Measurements from ENCODE around the gene GUF1. TPM values are rescaled to one million over a fixed set of nuclear protein-coding genes. Genes with fewer than 3 reads are reported as not detected.

GUF1 gene, protein sequence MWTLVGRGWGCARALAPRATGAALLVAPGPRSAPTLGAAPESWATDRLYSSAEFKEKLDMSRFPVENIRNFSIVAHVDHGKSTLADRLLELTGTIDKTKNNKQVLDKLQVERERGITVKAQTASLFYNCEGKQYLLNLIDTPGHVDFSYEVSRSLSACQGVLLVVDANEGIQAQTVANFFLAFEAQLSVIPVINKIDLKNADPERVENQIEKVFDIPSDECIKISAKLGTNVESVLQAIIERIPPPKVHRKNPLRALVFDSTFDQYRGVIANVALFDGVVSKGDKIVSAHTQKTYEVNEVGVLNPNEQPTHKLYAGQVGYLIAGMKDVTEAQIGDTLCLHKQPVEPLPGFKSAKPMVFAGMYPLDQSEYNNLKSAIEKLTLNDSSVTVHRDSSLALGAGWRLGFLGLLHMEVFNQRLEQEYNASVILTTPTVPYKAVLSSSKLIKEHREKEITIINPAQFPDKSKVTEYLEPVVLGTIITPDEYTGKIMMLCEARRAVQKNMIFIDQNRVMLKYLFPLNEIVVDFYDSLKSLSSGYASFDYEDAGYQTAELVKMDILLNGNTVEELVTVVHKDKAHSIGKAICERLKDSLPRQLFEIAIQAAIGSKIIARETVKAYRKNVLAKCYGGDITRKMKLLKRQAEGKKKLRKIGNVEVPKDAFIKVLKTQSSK
- total RNA-seq (2014; rRNA removed; shearing (Covaris generic)), result 11.4 and 12.0 TPM in 2 replicates

DNA sequence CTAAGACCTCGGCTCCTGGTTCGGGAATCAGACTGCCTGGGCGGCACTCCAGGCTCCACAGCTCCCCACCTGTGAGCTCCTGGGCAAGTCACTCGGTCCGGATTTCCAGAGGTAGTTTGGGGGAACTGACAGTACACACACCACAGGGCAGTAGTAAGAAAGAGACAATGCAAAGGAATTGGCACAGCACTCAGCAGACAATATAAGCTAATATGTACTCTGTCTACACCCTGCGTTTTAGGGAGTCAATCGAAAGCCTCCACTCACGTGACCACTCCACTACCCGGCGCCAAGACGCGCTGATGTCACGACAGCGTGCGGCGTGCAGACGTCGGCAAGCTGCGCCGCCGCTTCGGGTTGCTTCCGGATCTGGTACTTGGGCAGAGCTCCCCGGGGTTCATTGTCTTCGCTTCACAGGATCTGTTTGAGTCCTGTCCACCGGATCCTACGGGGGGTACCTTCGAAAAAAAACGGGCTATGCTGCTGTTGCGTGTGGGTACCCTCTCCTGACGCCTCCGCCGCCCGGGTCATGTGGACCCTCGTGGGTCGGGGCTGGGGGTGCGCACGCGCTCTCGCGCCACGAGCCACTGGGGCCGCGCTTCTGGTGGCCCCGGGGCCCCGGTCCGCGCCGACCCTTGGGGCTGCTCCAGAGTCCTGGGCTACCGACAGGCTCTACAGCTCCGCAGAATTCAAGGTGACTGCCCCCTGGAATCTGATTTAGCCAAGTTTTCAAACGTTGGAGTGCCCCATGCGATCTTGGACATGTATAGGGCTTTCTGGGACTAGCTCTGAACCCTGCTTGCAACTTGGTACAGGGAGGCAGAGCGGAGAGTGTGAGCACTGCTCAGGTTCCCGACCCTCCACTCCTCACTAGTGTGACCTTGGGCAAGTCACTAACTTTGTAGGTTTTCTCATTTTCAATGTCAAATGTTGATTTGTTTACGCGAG is at the start of gene GUF1:
Gene GUF1 (plus strand): TSS at position 327 of the 948 bp plus-strand sequence. CDS start 203 bp downstream, at position 530.
- peak; percentile 94 for DNase-seq (ENCODE audit: low spot score)

DNA sequence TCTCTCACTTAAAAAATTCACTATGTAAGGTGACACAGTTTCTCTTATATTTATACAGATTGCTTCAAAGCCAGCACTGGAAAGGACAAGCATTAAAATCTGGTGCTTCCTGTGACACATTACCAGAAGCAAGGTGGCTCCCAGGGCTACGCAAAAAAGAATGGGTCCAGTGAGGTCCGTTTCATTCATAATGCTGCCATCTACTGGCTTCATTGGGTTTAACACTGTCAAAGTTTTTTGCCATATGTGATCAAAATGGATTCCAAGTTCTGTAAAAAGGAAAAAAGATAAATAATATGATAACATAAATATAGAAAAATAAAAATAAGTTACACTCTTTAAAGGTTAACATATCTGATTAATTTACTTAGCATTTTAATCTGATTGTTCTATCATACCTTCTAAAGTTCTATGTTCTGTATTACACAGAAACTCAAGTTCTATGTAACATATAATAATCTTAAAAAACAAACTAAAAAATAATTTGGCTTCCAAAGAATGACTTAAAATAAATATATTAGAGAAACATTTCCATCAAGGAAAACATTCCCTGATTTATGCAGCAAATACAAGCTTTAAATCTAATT is 48.8 kb upstream of the GUF1 start:
- peak; percentile 80 for DNase-seq (ENCODE audit: low spot score)

DNA sequence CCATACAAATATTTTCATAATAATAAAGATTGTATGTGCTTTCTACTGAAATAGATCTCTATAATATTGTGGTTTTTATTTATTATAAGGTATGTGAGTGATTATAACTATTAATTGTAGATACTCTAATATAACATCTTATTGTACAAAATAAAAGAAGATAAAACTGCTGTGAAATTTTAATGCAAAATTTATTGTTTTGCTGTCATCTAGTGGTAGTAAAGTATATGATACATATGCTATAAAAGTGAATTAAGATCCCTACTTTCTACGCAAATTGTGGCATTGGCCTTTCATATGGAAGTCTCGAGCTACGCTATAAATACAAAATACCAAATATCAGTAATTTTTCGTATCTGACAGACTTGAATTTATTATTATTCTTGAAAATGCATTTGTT is 46.1 kb upstream of the GUF1 start:
- no peak for DNase-seq (ENCODE audit: low spot score)

DNA sequence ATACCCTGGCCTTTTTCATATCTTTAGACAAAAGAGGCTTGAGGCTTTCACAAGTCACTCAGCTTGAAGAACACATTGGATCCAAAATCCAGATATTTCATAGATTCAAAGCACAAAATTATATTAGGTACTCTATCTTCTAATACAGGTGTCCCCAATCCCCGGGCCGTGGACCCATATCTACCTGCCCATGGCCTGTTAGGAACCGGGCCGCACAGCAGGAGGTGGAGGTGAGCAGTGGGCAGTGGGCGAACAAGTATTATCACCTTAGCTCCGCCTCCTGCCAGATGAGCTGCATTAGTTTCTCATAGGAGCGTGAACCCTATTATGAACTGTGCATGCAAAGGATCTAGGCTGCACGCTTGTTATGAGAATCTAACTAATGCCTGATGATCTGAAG is 45.5 kb upstream of the GUF1 start:
- no peak for DNase-seq (ENCODE audit: low spot score)

DNA sequence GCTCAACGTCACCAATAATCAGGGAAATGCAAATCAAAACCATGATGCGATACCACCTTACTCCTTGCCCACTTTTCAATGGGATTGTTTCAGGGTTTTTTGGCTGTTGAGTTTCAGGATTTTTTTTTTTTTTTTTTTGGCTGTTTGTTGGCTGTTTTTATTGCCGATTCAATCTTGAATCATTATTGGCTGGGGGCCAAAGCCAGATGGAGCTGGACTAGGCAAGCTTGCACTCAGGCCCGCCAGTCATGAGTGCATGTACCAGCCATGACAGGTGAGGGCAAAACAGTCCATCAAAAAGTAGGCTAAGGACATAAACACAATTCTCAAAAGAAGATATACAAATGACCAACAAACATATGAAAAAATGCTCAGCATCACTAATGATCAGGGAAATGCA is 40.1 kb upstream of the GUF1 start:
- no peak for DNase-seq (ENCODE audit: low spot score)

DNA sequence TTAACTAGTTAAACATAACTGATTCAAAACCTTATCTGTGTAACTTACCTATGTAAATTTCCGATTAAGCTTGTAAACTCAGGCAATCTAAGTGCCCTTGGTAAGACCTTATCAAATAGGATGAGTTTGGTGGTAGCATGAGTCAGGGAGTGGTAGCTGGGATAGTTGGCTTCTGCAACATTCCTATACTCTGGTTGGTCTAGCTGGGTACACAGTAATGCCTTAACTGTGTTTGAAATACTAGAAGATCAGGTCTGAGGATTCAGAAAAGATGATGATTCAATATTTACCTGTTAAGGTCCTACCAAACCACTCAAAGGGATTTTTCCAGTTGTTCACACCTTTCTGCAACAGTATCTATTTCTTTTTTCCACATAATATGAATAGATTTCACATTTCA is 32.1 kb upstream of the GUF1 start:
- no peak for DNase-seq (ENCODE audit: low spot score)

DNA sequence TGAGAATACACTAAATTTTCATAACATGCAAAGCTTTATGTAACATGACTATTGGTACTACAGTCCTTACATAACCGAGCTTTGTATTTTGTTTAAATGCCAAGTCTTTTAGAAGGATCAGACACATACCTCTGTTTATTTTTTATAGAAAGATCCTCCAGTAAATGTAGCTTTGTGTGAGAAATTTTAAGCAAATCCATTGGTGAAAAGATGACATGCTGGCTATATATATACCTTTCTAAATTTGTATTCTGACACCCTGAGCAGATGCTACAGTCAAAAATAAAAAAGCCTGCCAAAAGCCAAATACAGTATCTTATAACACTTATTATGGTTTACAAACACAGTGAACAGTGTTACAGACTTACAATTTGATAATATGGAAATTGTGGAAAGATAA is 26.8 kb upstream of the GUF1 start, which contains the start of gene YIPF7:
Gene YIPF7 (minus strand): TSS at position 201 of the 400 bp plus-strand sequence. CDS start 1,525 bp downstream, outside the sequence.
- DNase-seq (ENCODE audit: low spot score), result no peak

DNA sequence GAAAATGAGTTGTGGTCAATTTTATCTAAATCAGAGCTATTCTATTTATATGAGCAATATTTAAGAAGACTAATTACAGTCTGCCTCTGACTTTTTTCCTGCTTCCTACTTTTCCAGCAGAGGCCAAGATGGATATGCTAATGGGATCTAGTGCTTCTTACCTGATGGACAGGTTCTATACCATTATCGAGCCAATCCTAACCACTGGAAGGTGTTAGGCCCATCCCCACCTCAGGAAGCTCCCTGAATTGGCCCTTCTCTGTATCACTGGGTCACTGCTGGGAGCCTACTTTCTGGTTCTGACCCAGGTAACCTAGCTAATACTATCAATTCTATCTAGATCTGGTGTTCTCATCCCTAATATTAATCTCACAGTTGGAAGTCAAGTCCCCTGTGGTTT is 26.2 kb upstream of the GUF1 start:
- no peak for DNase-seq (ENCODE audit: low spot score)

DNA sequence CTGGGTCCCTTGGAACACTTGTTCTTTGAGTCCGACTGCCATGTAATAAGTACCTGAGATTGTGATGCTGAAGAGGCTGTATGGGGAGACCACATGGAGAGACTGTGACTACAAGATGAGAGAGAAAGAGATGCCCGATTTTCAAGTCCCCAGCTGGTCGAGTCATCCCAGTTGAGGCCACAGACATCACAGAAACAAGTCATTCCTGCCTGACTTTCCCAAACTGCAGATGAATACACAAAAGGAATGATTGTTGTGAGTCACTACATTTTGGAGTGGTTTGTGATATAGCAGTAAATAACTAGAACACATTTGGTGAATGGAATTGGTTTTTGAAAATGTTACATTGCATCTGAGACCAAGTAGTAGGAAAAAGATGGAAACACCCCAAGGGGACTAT is 17.8 kb upstream of the GUF1 start:
- DNase-seq (ENCODE audit: low spot score), result no peak

DNA sequence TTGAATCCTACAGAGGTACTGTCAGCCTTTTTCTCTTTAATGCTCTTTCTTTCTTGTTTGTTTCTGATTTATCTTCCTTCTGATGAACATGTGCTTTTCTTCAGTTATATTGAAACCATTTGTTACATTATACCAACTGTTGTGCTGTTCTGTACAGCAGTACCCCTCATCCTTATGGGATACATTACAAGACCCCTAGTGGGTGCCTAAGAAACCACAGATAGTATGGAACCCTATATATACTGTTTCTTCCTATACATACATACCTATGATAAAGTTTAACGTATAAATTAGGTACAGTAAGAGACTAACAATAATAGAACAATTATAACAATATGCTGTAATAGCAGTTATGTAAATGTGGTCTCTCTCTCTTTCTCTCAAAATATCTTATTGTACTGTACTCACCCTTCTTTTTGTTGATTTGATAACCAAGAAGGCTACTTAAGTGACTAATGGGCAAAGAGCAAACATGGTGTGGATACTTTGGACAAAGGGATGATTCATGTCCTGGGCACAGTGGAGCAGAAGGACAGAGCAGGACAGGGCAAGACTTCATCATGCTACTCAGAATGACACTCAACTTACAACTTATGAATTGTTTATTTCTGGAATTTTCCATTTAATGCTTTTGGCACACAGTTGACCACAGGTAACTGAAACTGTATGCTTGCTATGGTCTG is 16.1 kb upstream of the GUF1 start:
- no peak for DNase-seq (ENCODE audit: low spot score)

DNA sequence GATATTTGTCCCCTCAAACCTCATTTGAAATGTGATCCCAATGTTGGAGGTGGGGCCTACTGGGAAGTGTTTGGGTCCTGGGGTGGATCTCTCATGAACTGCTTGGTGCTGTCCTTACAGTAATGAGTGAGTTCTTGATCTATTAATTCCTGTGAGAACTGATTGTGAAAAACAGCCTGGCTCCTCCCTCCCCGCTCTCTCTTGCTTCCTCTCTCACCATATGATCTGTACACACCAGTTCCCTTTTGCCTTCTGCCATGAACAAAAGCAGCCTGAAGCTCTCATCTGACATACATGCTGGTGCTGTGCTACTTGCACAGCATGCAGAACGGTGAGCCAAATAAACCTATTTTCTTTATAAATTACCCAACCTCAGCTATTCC is 15.6 kb upstream of the GUF1 start:
- DNase-seq (ENCODE audit: low spot score), result no peak

DNA sequence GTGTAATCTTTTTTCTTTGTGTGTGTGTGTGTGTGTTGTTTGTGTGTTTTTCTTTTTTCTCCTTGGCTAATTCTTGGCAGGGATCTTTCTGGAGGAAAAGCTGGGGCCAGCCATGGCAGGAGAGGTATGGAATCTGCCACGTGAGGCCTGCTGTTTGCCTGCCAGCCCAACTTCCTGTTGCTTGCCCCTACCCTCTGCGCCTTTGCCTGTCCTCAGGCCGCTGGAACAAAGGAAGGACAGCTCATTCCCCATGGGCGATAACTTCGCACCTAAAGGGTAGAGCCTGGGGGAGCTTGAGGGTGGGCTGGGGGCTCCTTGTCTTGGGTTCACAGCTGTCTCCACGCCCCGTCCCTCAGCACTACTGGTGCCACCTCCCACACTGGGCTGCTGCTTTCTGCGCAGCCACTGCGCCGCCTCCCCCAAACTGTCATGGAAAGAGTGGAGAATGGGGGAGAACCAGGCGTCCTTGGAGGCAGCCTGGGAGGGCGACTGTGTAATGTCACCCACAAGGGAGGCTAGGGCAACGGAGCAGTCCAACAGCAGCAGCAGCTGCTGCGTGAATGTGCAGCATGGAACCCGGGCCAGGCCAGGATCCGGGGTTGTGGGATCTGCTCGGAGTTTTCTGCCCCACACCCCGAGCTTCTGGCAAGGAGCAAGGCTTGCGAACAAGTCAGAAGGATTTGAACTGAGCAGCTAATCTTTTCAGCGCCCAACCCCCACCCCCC is 14.5 kb upstream of the GUF1 start:
- DNase-seq (ENCODE audit: low spot score), result no peak

DNA sequence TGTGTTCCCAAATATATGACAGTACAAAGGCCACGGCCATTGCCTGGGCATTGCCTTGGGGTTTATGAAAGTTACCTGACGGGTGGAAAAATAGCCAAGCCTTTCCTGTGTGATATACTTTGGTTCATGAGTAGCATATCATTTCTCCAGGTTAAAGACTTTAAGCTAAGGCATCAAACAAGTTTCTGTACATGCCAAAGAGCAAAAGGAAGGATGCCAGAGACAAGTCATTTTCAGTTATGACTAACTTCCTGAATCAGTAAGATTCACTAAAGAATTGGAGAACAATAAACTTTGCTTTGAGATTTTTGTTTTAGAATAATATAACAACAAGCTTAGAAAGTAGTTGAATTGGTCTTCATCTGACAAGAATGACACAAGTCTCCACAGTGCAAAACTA is 9.7 kb upstream of the GUF1 start:
- DNase-seq (ENCODE audit: low spot score), result no peak

DNA sequence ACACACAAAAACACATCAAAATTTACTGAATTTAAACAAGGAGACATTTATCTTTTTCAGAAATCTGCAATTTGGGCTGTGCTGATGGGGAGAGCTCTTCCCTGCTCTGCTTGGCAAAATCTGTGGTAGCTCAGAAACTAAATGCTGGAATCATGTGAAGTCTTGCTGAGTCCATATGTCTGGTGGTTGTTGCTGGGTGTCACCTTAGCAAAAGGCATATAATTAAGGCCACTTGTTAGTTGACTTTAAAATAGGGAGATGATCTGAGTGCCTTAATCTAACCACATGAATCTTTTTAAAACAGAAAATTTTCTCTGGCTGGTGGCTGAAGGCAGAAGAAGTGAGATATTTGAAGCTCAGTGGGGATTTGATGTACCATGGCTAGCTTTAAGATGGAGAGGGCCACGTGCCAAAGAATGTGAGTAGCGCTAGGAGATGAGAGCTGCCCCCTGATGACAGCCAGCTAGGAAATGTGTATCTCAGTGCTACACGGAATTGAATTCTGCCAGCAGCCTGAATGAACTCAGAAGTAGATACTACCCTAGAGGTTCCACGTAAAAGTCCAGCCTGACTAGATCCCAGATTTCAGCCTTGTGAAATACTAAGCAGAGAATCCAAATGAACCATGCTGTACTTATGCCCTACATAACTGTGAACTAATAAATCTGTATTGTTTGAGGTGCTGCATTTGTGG is 7.6 kb upstream of the GUF1 start:
- no peak for DNase-seq (ENCODE audit: low spot score)

DNA sequence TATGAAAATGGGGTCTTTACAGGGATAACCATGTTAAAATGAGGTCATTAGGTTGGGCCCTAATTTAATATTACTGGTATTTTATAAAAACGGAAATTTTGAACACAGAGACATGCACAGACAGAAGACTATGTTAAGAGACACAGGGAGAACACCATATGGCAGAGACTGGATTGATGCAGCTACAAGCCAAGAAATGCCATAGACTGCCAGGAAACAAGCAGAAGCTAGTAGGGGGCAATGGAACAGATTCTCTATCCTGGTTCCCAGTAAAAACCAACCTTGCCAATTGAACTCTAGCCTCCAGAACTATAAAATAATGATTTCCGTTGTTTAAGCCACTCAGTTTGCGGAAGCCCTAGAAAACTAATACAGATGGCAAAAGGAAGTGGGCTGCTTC is 6.6 kb upstream of the GUF1 start:
- DNase-seq (ENCODE audit: low spot score), result no peak

DNA sequence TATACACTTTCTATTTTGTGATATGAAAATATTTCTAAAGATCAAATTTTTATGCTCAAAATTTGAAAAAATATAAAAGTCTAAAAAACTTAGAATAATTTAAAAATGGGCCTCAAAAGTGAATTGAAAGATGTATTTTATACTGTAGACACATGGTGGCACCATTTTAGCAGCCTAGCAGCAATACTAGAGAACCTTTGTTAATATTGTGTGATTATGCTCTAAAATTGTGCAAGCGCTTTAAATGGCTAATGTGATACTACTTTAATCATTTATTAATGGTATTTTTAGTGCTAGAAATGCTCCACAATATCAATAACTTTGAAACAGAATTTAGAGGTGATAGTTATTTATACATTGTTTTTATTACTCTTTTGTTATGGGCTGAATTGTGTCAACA is 3.7 kb upstream of the GUF1 start:
- DNase-seq (ENCODE audit: low spot score), result no peak

DNA sequence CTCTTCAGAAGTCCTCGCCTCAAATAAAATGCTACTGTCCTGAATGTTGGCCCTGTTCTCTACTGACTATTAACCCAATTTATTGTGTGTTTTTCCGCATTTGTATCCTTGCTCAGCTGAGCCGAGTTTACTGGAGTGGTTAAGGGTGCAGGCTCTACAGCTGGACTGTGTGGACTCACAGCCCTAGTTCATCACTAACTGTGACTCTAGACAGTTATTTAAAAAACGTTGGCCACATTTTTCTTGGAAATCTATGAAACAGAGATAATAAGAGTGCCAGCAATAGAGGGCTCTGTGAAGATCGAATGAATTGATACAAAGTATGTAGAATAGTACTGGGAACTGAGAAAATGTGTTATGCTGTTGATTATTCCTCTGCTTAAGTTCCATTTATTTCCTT is 2.9 kb upstream of the GUF1 start:
- DNase-seq (ENCODE audit: low spot score), result no peak

DNA sequence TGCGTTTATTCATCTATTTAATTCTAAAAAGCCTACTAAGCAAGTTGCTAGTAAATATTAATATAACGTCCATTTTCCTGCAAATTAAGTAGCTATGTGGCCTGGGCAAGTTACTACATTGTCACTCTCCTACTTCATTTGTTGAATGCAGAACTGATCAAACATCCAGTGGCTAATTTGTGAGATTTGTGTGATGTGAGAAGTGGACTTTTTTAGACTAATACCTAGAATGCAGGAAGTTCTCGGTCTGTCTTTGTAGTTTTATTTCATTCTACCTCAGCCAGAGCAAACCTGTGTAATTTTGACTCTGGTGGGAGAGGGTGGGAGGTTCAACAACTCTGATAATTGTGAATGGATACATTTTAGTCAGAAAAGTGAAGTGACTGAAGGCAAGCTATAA is 840 bp downstream of the GUF1 start:
- no peak for DNase-seq (ENCODE audit: low spot score)

DNA sequence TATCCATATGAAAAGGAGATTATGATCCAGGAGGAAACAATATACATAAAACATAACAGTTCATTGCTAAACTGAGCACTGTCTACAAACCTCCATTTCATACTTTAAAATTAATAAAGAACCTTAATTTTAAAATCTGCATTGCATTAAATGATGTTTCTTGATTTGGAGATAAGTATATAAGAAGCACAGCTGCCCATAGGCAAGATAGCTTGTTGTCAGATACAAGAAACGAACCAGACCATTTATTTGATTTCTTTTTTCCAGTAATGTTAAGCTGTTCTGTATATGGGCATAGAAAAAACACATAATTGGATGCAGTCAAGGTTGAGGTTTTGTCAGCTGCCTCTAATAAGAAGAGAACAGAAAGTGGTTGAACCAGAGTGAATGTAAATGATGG is 6.4 kb downstream of the GUF1 start:
- no peak for DNase-seq (ENCODE audit: low spot score)

DNA sequence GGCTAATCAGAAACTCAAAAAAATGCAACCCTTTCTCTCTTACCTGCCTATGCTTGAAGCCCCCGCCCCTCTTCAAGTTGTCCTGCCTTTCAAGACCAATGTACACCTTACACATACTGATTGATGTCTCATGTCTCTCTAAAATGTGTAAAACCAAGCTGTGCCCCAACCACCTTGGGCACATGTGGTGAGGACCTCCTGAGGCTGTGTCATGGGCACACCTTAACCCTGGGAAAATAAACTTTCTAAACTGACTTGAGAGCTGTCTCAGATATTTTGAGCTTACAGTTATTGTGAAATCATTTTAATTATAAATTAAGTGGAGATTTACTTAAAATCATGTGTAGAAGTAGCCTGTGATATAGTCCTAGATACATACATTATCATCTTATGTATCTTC is 22.2 kb downstream of the GUF1 start:
- no peak for DNase-seq (ENCODE audit: low spot score)

Data from HT-29 (cell line).